IMR-90 (cell line): ENCODE results near the gene HSPA1L.

Experiments used
- BHLHE40 ChIP-seq: fragments of 150-350 bp; IDR thresholded peaks from 2 replicates; pipeline ENCODE4 v1.6.1; 2016; ENCODE audit warnings: mild to moderate bottlenecking, low read depth, low read length
- CEBPB ChIP-seq: IDR thresholded peaks from 2 replicates; pipeline ENCODE4 v1.6.1; 2012; ENCODE audit warnings: low read depth, low read length, improper control_type of control experiment
- MAFK ChIP-seq: IDR thresholded peaks from 2 replicates; pipeline ENCODE4 v1.6.1; 2012; ENCODE audit warnings: low read depth, low read length, improper control_type of control experiment
- MAZ ChIP-seq: IDR thresholded peaks from 2 replicates; pipeline ENCODE4 v1.6.1; 2012; ENCODE audit warnings: low read depth, mild to moderate bottlenecking, low read length, improper control_type of control experiment, moderate library complexity, borderline replicate concordance
- POLR2A ChIP-seq: IDR thresholded peaks from 2 replicates; pipeline ENCODE4 v1.6.1; 2012; ENCODE audit warnings: mild to moderate bottlenecking, low read depth, low read length
- RAD21 ChIP-seq: IDR thresholded peaks from 2 replicates; pipeline ENCODE4 v1.6.1; 2012; ENCODE audit warnings: low read length, improper control_type of control experiment
- RCOR1 ChIP-seq: IDR thresholded peaks from 2 replicates; pipeline ENCODE4 v1.6.1; 2012; ENCODE audit warnings: mild to moderate bottlenecking, low read length, improper control_type of control experiment; ENCODE audit not compliant: insufficient replicate concordance
- SMC3 ChIP-seq: fragments of 150-350 bp; IDR thresholded peaks from 2 replicates; pipeline ENCODE4 v1.6.1; 2016; ENCODE audit warnings: low read depth, mild to moderate bottlenecking, antibody characterized with exemption, low read length, moderate library complexity
- TF ChIP-seq, protein P1 (sequence below): conservative IDR thresholded peaks from 2 replicates; pipeline ENCODE4 v1.5.1; 2012; ENCODE audit warnings: mild to moderate bottlenecking, low read depth, low read length, improper control_type of control experiment

DNA sequence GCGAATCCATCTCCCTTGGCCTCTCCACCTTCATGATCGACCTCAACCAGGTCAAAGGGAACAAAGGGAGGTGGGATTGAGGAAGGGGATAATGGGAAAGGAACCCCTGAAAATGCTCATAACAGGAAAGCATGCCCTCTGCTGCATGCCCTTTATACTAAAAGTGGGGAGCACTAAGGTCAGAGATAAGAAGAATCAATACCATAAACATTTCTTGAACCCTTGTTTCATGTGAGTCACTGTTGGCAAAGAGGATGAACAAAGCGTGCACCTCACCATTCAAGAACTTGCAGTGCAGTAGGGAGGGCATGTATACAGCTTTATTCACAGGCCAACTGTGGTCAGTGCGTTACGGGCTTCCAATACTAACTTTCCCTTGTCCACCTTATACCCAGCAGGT lies 54.3 kb downstream of the HSPA1L start:
- no peak for TF ChIP-seq RAD21
- TF ChIP-seq, protein P1, sequence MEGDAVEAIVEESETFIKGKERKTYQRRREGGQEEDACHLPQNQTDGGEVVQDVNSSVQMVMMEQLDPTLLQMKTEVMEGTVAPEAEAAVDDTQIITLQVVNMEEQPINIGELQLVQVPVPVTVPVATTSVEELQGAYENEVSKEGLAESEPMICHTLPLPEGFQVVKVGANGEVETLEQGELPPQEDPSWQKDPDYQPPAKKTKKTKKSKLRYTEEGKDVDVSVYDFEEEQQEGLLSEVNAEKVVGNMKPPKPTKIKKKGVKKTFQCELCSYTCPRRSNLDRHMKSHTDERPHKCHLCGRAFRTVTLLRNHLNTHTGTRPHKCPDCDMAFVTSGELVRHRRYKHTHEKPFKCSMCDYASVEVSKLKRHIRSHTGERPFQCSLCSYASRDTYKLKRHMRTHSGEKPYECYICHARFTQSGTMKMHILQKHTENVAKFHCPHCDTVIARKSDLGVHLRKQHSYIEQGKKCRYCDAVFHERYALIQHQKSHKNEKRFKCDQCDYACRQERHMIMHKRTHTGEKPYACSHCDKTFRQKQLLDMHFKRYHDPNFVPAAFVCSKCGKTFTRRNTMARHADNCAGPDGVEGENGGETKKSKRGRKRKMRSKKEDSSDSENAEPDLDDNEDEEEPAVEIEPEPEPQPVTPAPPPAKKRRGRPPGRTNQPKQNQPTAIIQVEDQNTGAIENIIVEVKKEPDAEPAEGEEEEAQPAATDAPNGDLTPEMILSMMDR: no peak
- TF ChIP-seq MAFK: no peak
- TF ChIP-seq BHLHE40: no peak
- no peak for TF ChIP-seq SMC3
- TF ChIP-seq CEBPB: no peak
- no peak for TF ChIP-seq MAZ
- TF ChIP-seq RCOR1: no peak
- no peak for TF ChIP-seq POLR2A
